Thymus (tissue), 11 donors: ENCODE measurements around the gene BTN3A1. TPM values are rescaled to one million over a fixed set of nuclear protein-coding genes. Genes with fewer than 3 reads are reported as not detected.

Source experiments
- DNase-seq, 9 donors: peaks; one replicate each; pipeline ENCODE4 v3.0.0-alpha.2; 2013; ENCODE audit warnings: low spot score in 9 of 9, low read depth in 6 of 9, missing footprints in 1 of 9
- H3K27ac ChIP-seq, 2 donors: one replicate each; pipeline ENCODE4 v1.5.1; 2013; ENCODE audit warnings: control low read depth in 1 of 2, low read depth in 1 of 2, low read length in 1 of 2, mild to moderate bottlenecking in 1 of 2, moderate library complexity in 1 of 2
- H3K27me3 ChIP-seq, 2 donors: one replicate each; pipeline ENCODE4 v1.5.1; 2013; ENCODE audit warnings: low read length in 1 of 2; ENCODE audit not compliant: control insufficient read depth in 2 of 2, insufficient read depth in 1 of 2
- H3K36me3 ChIP-seq, 2 donors: one replicate each; pipeline ENCODE4 v1.5.1; 2013; ENCODE audit warnings: low read length in 1 of 2, mild to moderate bottlenecking in 1 of 2, moderate library complexity in 1 of 2; ENCODE audit not compliant: control insufficient read depth in 2 of 2, insufficient read depth in 2 of 2
- H3K4me1 ChIP-seq, 2 donors: one replicate each; pipeline ENCODE4 v1.5.1; 2013; ENCODE audit warnings: low read length in 2 of 2; ENCODE audit not compliant: control insufficient read depth in 2 of 2, insufficient read depth in 2 of 2
- H3K4me3 ChIP-seq, 2 donors: one replicate each; pipeline ENCODE4 v1.5.1; 2013; ENCODE audit warnings: low read length in 2 of 2, control low read depth in 1 of 2, mild to moderate bottlenecking in 1 of 2
- H3K9me3 ChIP-seq, 2 donors: one replicate each; pipeline ENCODE4 v1.5.1; 2013; ENCODE audit warnings: low read length in 1 of 2, mild to moderate bottlenecking in 1 of 2; ENCODE audit not compliant: control insufficient read depth in 2 of 2, insufficient read depth in 1 of 2
- WGBS: extraction: QIAGEN DNeasy Blood & Tissue Kit; methylation state at CpG from one replicate; pipeline ENCODE4 v1.1.7; 2013; 5-methylcytosine and 5-hydroxymethylcytosine counted together
- polyA plus RNA-seq: library from polyadenylated mRNA; stranded (reverse); fragments of 200-250 nt; gene quantifications from one replicate; pipeline ENCODE4 v1.2.3, GENCODE V29; 2013
- total RNA-seq: library from RNA; stranded (reverse); fragments of 120-200 nt; gene quantifications from one replicate; pipeline ENCODE4 v1.2.4, GENCODE V29; 2013
- donor health status: healthy.

The BTN3A1 gene
- total and polyA plus RNA-seq, 2 donors = 27.5 to 32.7 TPM

GRCh38 chr6:26438000-26438399, 35.9 kb downstream of the BTN3A1 start:
- H3K27ac ChIP-seq = no peak overlapping the region

GRCh38 chr6:26439151-26440125, 37.4 kb downstream of the BTN3A1 start:
- peak in 3 of 9 donors; percentile 11 to 53 (median 30) for DNase-seq
- peak overlapping the region; percentile 68 to 74 for H3K4me3 ChIP-seq
- WGBS = 53% methylated on average over 7 of the region's 7 CpGs
- no peaks in the 10 kb centered on the region for H3K27me3 ChIP-seq
- peaks cover 7 to 21% of the 10 kb centered on the region in 2 donors for H3K4me1 ChIP-seq
- peaks cover 0 to 3% of the 10 kb centered on the region in 2 donors for H3K9me3 ChIP-seq
- peaks cover 0 to 3% of the 10 kb centered on the region in 2 donors for H3K36me3 ChIP-seq
- H3K27ac ChIP-seq = peak overlapping the region; percentile 93 to 97

More at GRCh38 chr6:26438000-26438399, 35.9 kb downstream of the BTN3A1 start:
- H3K27me3 ChIP-seq = no peaks in the 10 kb centered on the region
- no peak for DNase-seq
- H3K36me3 ChIP-seq = no peaks in the 10 kb centered on the region
- H3K9me3 ChIP-seq = peaks cover 0 to 7% of the 10 kb centered on the region in 2 donors
- H3K4me3 ChIP-seq = no peak overlapping the region
- H3K4me1 ChIP-seq = peaks cover 7 to 17% of the 10 kb centered on the region in 2 donors
- 100% methylated on average over 1 of the region's 1 CpG for WGBS

- no peaks in the 10 kb centered on the region for H3K27me3 ChIP-seq
- H3K36me3 ChIP-seq = peaks cover 4 to 7% of the 10 kb centered on the region in 2 donors
- H3K4me3 ChIP-seq = peak overlapping the region; percentile 68 to 74
- DNase-seq = no peak
- peak overlapping the region; percentile 93 to 97 for H3K27ac ChIP-seq
- H3K4me1 ChIP-seq = peaks cover 7 to 36% of the 10 kb centered on the region in 2 donors
- H3K9me3 ChIP-seq = no peaks in the 10 kb centered on the region
- whole genome bisulfite sequencing = 4% methylated on average over 2 of the region's 2 CpGs
Measured at GRCh38 chr6:26440977-26441358, 38.9 kb downstream of the BTN3A1 start.

- Histone ChIP-seq H3K4me1 (peaks cover 7 to 37% of the 10 kb centered on the region in 2 donors), H3K9me3 (no peaks in the 10 kb centered on the region), H3K27me3 (no peaks in the 10 kb centered on the region), H3K27ac (no peak overlapping the region), H3K4me3 (peak overlapping the region in 1 of 2 donors; percentile 11), H3K36me3 (peaks cover 7 to 10% of the 10 kb centered on the region in 2 donors)
- 80% methylated on average over 5 of the region's 5 CpGs for WGBS
- DNase-seq = no peak
Measured at GRCh38 chr6:26441977-26442376, 39.9 kb downstream of the BTN3A1 start.

- Histone ChIP-seq H3K36me3 (peaks cover 10 to 40% of the 10 kb centered on the region in 2 donors), H3K4me3 (no peak overlapping the region), H3K4me1 (peaks cover 0 to 27% of the 10 kb centered on the region in 2 donors), H3K27me3 (no peaks in the 10 kb centered on the region), H3K27ac (no peak overlapping the region), H3K9me3 (no peaks in the 10 kb centered on the region)
- 87% methylated on average over 5 of the region's 5 CpGs for WGBS
- peak in 1 of 9 donors; percentile 26 for DNase-seq
Measured at GRCh38 chr6:26445934-26446667, 44.0 kb downstream of the BTN3A1 start.

GRCh38 chr6:26447257-26447656, 45.2 kb downstream of the BTN3A1 start:
- Histone ChIP-seq H3K36me3 (peaks cover 10 to 44% of the 10 kb centered on the region in 2 donors), H3K4me1 (peaks cover 0 to 20% of the 10 kb centered on the region in 2 donors), H3K27ac (no peak overlapping the region), H3K27me3 (no peaks in the 10 kb centered on the region), H3K9me3 (no peaks in the 10 kb centered on the region), H3K4me3 (no peak overlapping the region)
- WGBS = 98% methylated on average over 5 of the region's 5 CpGs
- DNase-seq = no peak

- peaks cover 3 to 46% of the 10 kb centered on the region in 2 donors for H3K36me3 ChIP-seq
- peaks cover 0 to 8% of the 10 kb centered on the region in 2 donors for H3K4me1 ChIP-seq
- H3K4me3 ChIP-seq = no peak overlapping the region
- no peaks in the 10 kb centered on the region for H3K27me3 ChIP-seq
- no peaks in the 10 kb centered on the region for H3K9me3 ChIP-seq
- no peak for DNase-seq
- H3K27ac ChIP-seq = no peak overlapping the region
- 97% methylated on average over 3 of the region's 3 CpGs for WGBS
Measured at GRCh38 chr6:26450240-26450639, 48.2 kb downstream of the BTN3A1 start.

GRCh38 chr6:26452631-26453235, 50.7 kb downstream of the BTN3A1 start:
- no peaks in the 10 kb centered on the region for H3K9me3 ChIP-seq
- no peak overlapping the region for H3K27ac ChIP-seq
- no peak overlapping the region for H3K4me3 ChIP-seq
- H3K36me3 ChIP-seq = peaks cover 3 to 34% of the 10 kb centered on the region in 2 donors
- no peak for DNase-seq
- H3K4me1 ChIP-seq = peaks cover 5 to 8% of the 10 kb centered on the region in 2 donors
- 92% methylated on average over 1 of the region's 1 CpG for WGBS
- H3K27me3 ChIP-seq = no peaks in the 10 kb centered on the region
